Transverse colon (tissue), 4 donors: Measurements from ENCODE around the gene RTL10. TPM values are rescaled to one million over a fixed set of nuclear protein-coding genes. Genes with fewer than 3 reads are reported as not detected.

ENCODE experiments used
- DNase-seq: peaks from one replicate; pipeline ENCODE4 v3.0.0-alpha.2; 2019
- H3K27ac ChIP-seq, 4 donors: fragments of 200-600 bp; sonication (generic); 2 replicates each; pipeline ENCODE4 v1.5.1; 2016 to 2018; ENCODE audit warnings: inconsistent platforms in 4 of 4
- H3K27me3 ChIP-seq: fragments of 200-600 bp; sonication (generic); 2 replicates; pipeline ENCODE4 v1.5.1; 2017; ENCODE audit warnings: inconsistent platforms
- H3K36me3 ChIP-seq, 4 donors: fragments of 200-600 bp; sonication (generic); 2 replicates each; pipeline ENCODE4 v1.5.1; 2017 to 2019; ENCODE audit warnings: inconsistent platforms in 4 of 4
- H3K4me1 ChIP-seq, 4 donors: fragments of 200-600 bp; sonication (generic); 2 replicates each; pipeline ENCODE4 v1.5.1; 2017 to 2020; ENCODE audit warnings: inconsistent platforms in 4 of 4
- H3K4me3 ChIP-seq, 4 donors: fragments of 200-600 bp; sonication (generic); 1 replicate in 1 of 4; 2 replicates in 3 of 4; pipeline versions ENCODE4 v1.5.1 to v1.6.1; 2017 to 2019; ENCODE audit warnings: inconsistent platforms in 4 of 4
- H3K9me3 ChIP-seq, 2 donors: fragments of 200-600 bp; sonication (generic); 2 replicates each; pipeline ENCODE4 v1.5.1; 2017 to 2019; ENCODE audit warnings: inconsistent platforms in 2 of 2
- EP300 ChIP-seq: sonication (generic); formaldehyde crosslinking; IDR thresholded peaks from one replicate; pipeline ENCODE4 v1.6.1; 2017; ENCODE audit warnings: antibody characterized with exemption, low read depth
- POLR2A ChIP-seq: fragments of 450-650 bp; IDR thresholded peaks from one replicate; pipeline ENCODE4 v1.6.1; 2016; ENCODE audit warnings: antibody characterized with exemption, mild to moderate bottlenecking, moderate library complexity
- POLR2AphosphoS5 ChIP-seq, 3 donors: sonication (generic); formaldehyde crosslinking; IDR thresholded peaks; one replicate each; pipeline ENCODE4 v1.6.1; 2016; ENCODE audit warnings: antibody characterized with exemption in 3 of 3
- WGBS, 2 donors: methylation state at CpG; one replicate each; pipeline ENCODE4 v1.1.5; 2018; ENCODE audit warnings: low coverage in 1 of 2; 5-methylcytosine and 5-hydroxymethylcytosine counted together
- in situ Hi-C, 4 donors: fragments of 200-750 bp; cut with MboI; loops; one replicate each; pipeline versions ENCODE4 v1.15.0 to v1.15.1; 2017; ENCODE audit warnings: low sequenced_read_pairs in 3 of 4, low pct_ligation_motif_present in 1 of 4, low pct_unique_long_range_greater_than_20kb in 1 of 4
- intact Hi-C: fragments of 100-400 bp; cut with DNase I; formaldehyde crosslinking; loops from one replicate; pipeline ENCODE4 v1.15.1; 2023; ENCODE audit warnings: low total_unique reads
- total RNA-seq, 4 donors: library from RNA; depleted of rRNA; stranded (reverse); fragments of >200 nt; gene quantifications; one replicate each; pipeline ENCODE4 v1.1.0, GENCODE V29; 2016
- TF ChIP-seq, protein P1 (sequence below), 5 experiments: fragments of 200-600 bp in 3 of 5; fragments of 450-650 bp in 2 of 5; sonication (generic) in 3 of 5; IDR thresholded peaks; 1 replicate in 2 of 5; 2 replicates in 3 of 5; pipeline ENCODE4 v1.5.1; 2016 to 2017; ENCODE audit warnings: antibody characterized with exemption in 5 of 5, inconsistent platforms in 3 of 5, mild to moderate bottlenecking in 2 of 5, moderate library complexity in 1 of 5

RTL10 gene
- total RNA-seq, 4 donors from 2014 or later: 7.1 to 16.8 (median 7.8) TPM

DNA sequence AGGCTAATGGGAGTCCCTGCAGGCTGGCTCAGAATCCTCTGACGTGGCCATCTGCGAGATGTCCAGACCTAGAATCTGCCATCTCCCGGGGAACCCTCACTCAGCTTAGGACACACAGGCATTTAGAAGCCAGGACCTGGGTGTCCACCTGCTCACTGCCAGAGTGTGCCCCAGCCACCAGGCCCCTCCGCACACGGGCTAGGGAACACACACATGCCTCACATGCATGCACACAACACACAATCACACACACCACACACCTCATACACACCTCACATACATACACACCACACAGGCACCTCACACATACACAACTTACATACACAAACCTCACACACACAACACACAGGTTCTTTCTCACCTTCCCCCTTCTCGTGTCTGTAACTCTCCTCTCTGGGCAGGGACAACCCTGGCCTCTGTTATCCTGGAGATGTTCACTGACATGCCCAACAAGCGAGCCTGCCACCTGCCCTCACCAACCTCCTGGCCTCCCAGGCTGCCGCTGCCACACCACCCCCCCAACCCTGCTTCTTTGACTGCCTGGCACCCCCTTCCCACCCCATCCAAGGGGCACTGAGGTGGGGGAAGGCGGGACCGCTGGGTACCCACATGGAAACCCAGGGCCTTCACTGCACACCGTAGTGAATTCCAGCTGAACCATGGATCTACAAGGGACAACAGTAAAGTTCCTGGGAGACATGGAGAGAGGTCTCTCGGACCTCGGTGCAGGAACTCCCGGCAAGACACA lies 38.1 kb downstream of the RTL10 start:
- Histone ChIP-seq H3K4me3 (no peak overlapping the region), H3K4me1 (no peaks in the 10 kb centered on the region), H3K9me3 (no peaks in the 10 kb centered on the region), H3K36me3 (no peaks in the 10 kb centered on the region), H3K27ac (no peak overlapping the region), H3K27me3 (no peaks in the 10 kb centered on the region)
- 89 to 94% methylated on average over 3 to 14 of the region's 14 CpGs for WGBS, 2 donors
- no peak for TF ChIP-seq EP300
- TF ChIP-seq, protein P1, sequence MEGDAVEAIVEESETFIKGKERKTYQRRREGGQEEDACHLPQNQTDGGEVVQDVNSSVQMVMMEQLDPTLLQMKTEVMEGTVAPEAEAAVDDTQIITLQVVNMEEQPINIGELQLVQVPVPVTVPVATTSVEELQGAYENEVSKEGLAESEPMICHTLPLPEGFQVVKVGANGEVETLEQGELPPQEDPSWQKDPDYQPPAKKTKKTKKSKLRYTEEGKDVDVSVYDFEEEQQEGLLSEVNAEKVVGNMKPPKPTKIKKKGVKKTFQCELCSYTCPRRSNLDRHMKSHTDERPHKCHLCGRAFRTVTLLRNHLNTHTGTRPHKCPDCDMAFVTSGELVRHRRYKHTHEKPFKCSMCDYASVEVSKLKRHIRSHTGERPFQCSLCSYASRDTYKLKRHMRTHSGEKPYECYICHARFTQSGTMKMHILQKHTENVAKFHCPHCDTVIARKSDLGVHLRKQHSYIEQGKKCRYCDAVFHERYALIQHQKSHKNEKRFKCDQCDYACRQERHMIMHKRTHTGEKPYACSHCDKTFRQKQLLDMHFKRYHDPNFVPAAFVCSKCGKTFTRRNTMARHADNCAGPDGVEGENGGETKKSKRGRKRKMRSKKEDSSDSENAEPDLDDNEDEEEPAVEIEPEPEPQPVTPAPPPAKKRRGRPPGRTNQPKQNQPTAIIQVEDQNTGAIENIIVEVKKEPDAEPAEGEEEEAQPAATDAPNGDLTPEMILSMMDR (IDR thresholded peaks at IDR 0.05): no peak
- intact Hi-C loops: no loop called here
- no peak for DNase-seq
- in situ Hi-C loops: no loop called here

DNA sequence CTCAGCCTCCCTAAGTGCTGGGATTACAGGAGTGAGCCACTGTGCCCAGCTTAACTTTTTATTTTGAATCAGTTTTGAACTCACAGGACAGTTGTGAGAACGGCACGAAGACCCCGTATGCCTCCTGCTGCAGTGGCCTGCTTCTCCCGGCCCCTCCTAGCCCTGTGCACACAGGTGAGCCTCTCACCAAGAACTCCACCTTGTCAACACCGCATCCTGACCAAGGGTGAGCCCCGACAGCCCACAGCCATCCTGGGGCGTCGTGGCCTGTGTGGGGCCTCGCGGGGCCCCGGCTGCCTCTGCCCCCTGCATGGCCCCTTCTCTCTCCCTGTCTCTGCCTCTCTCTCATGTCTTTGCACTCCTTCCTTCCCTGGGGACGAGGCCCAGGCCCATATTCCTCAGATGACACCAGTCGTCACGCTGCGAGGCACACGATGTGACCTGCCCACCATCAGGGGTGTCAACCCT lies 38.8 kb downstream of the RTL10 start:
- Histone ChIP-seq H3K4me1 (no peaks in the 10 kb centered on the region), H3K9me3 (no peaks in the 10 kb centered on the region), H3K36me3 (no peaks in the 10 kb centered on the region), H3K4me3 (no peak overlapping the region), H3K27me3 (no peaks in the 10 kb centered on the region), H3K27ac (no peak overlapping the region)
- intact Hi-C loops: no loop called here
- no peak for DNase-seq
- no peak for TF ChIP-seq POLR2AphosphoS5 (IDR thresholded peaks at IDR 0.05)
- TF ChIP-seq, protein P1 (IDR thresholded peaks at IDR 0.05): no peak
- TF ChIP-seq EP300: no peak
- TF ChIP-seq POLR2A: no peak
- 89 to 93% methylated on average over 5 to 16 of the region's 16 CpGs for WGBS, 2 donors
- in situ Hi-C loops: no loop called here

DNA sequence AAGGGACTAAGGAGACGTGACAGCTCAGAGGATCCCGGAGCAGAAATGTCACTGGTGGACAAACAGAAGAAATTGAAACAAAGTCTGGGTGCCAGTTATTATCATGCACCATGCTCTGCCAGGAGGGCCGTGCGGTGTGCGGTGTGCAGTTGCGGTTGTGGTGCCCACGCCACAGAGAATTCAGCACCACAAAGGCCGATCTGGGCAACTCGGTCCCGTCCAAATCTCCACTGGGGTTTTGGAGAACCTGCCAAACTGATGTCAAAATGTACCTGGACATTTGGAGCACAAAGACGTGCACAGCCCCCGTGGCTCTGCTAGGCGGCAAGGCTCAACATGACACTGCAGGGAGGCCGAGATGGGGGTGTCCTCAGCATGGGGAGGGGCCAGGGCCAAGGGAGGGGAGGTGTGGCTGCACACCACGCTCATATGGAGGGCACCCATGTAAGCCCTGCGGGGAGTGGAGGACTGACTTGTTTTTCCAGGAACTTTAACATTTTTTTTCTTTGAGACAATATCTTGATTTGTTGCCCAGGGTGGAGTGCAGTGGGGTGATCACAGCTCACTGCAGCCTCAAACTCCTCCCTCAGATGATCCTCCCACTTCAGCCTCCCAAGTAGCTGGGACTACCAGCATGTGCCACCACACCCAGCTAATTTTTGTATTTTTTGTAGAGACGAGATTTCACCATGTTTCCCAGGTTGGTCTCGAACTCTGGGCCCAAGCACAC lies 39.4 kb downstream of the RTL10 start:
- DNase-seq: no peak
- Histone ChIP-seq H3K4me1 (no peaks in the 10 kb centered on the region), H3K27ac (no peak overlapping the region), H3K27me3 (no peaks in the 10 kb centered on the region), H3K36me3 (no peaks in the 10 kb centered on the region), H3K9me3 (no peaks in the 10 kb centered on the region), H3K4me3 (no peak overlapping the region)
- intact Hi-C loops: no loop called here
- in situ Hi-C loops: no loop called here
- TF ChIP-seq POLR2AphosphoS5 (IDR thresholded peaks at IDR 0.05) (no peak), EP300 (no peak), POLR2A (no peak)
- TF ChIP-seq, protein P1 (IDR thresholded peaks at IDR 0.05): no peak
- WGBS, 2 donors: 93% methylated on average over 18 of the region's 18 CpGs; no CpG with 5 or more reads in 1 of the 2 donors

- intact Hi-C loops (no loop called here), in situ Hi-C loops (no loop called here)
- TF ChIP-seq, protein P1 (IDR thresholded peaks at IDR 0.05): no peak
- TF ChIP-seq POLR2A (no peak), EP300 (no peak), POLR2AphosphoS5 (IDR thresholded peaks at IDR 0.05) (no peak)
- Histone ChIP-seq H3K9me3 (no peaks in the 10 kb centered on the region), H3K4me3 (no peak overlapping the region), H3K36me3 (no peaks in the 10 kb centered on the region), H3K4me1 (no peaks in the 10 kb centered on the region), H3K27ac (no peak overlapping the region), H3K27me3 (no peaks in the 10 kb centered on the region)
- DNase-seq: no peak
- 80 to 92% methylated on average over 3 to 5 of the region's 5 CpGs for WGBS, 2 donors
Observed at GRCh38 chr22:19814428-19814827, 40.2 kb downstream of the RTL10 start.
